ENCODE data around the gene ATP1A2. TPM values are rescaled to one million over a fixed set of nuclear protein-coding genes. Genes with fewer than 3 reads are reported as not detected.
"Not testable (repeated sequence)": the region's sequence is repeated elsewhere in the genome, so short reads cannot be mapped to it uniquely, and the experiment has no call there.

Gene ATP1A2
- total RNA-seq, 1 experiment from 2014 or later: 44.2 TPM

DNA sequence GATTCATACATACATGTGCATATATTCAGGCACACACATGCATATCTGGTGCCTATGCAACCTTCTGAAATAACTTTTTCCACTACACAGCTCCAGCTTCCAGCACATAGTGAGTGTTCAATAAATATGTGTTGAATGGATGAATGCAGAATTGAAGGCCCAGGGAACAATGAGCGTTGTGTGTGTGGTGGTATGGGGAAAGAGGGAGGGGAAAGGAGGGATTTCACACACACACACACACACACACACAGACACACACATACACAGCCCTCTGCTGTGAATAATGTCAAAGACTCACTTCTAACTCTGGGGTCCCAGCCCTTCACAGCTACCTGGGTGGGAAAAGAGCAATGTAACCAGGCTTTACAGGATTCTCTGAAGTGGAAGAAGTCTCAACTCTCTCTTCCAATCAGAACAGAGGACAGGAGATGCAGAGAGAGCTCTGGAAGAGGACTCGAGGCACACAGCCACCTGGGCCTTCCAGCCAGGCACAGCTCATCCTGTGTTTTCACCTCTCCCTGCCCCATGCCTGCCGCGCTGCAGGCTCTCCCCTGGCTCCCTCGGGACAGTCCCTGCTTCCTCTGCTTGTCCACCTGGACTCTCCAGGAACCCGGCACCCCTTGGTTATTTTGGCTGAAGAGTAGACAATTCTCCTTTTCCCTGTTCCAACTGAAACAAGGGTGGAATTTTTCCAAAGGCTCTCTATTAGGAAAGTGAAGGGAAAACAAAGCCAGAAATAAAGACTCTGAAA, 11.7 kb upstream of the ATP1A2 start:
- peaks cover 24% of the 10 kb centered on the region for H3K4me1 ChIP-seq
- H3K9me3 ChIP-seq (replicated peaks): no peaks in the 10 kb centered on the region
- no peak for DNase-seq
- no peak overlapping the region for H3K4me3 ChIP-seq
- no peaks in the 10 kb centered on the region for H3K27me3 ChIP-seq
- H3K36me3 ChIP-seq: no peaks in the 10 kb centered on the region
- H3K27ac ChIP-seq: no peak overlapping the region

GRCh38 chr1:160104486-160104885, 11.1 kb upstream of the ATP1A2 start:
- H3K4me1 ChIP-seq: peaks cover 31% of the 10 kb centered on the region
- no peaks in the 10 kb centered on the region for H3K9me3 ChIP-seq (replicated peaks)
- H3K27ac ChIP-seq: no peak overlapping the region
- H3K36me3 ChIP-seq: no peaks in the 10 kb centered on the region
- H3K4me3 ChIP-seq: no peak overlapping the region
- DNase-seq: no peak
- H3K27me3 ChIP-seq: no peaks in the 10 kb centered on the region

DNA sequence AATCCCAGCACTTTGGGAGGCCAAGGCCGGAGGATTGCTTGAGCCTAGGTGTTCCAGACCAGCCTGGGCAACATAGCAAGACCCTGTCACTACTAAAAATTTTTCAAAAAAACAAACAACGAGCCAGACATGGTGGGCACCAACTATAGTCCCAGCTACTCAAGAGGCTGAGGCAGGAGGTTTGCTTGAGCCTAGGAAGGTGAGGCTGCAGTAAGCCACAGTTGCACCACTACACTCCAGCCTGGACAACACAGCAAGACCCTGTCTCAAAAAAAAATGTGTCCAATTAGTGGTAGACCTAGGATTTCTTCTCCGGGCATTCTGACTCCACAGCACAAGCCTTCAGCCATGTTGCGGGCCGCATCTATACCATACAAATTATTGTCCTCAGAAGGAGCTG, 10.4 kb upstream of the ATP1A2 start:
- no peaks in the 10 kb centered on the region for H3K9me3 ChIP-seq (replicated peaks)
- H3K4me3 ChIP-seq: no peak overlapping the region
- H3K27ac ChIP-seq: no peak overlapping the region
- peaks cover 35% of the 10 kb centered on the region for H3K4me1 ChIP-seq
- no peak for DNase-seq
- H3K27me3 ChIP-seq: no peaks in the 10 kb centered on the region
- no peaks in the 10 kb centered on the region for H3K36me3 ChIP-seq

GRCh38 chr1:160107512-160107911, 8.0 kb upstream of the ATP1A2 start:
- Histone ChIP-seq H3K4me1 (peaks cover 26% of the 10 kb centered on the region), H3K27ac (no peak overlapping the region), H3K9me3 (replicated peaks) (no peaks in the 10 kb centered on the region), H3K27me3 (no peaks in the 10 kb centered on the region), H3K36me3 (no peaks in the 10 kb centered on the region), H3K4me3 (no peak overlapping the region)
- no peak for DNase-seq

DNA sequence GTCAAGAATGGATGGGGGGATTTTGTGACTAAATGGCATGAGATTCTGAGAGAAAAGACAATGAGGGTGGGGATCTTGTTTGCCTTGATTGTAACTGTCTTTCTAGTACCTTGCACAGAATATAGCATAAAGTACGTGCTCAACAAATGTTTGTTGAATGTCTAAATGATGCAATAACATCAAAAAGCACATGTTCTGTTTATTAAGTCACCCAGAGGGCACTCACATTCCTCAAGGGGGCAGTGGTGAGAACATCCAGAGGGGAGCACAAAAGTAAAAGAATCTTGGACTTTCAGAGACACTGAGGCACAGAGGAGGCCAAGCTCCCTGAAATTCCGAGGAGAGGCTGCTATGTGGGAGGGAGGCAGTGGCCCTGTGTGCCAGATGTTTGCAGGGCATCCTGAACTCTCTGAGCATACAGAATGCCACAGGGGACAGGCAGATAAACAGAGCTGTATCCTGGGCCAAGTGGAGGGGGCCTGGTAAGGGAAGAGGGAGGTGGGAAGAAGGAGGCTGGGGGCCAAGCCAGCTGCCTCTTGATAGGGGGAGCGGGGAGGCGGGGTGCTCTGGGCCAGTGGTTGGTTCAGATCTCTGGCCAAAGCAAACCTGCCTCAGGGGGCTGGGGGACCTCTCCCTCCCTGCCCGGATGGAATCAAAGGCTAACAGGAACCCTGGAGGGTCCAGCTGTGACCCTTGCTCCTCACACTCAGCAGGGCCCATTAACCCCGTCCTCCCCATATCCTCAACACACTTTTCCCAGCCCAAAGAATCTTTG, 6.5 kb upstream of the ATP1A2 start:
- DNase-seq: peak; percentile 52 to 64
- H3K4me1 ChIP-seq: peaks cover 19% of the 10 kb centered on the region

DNA sequence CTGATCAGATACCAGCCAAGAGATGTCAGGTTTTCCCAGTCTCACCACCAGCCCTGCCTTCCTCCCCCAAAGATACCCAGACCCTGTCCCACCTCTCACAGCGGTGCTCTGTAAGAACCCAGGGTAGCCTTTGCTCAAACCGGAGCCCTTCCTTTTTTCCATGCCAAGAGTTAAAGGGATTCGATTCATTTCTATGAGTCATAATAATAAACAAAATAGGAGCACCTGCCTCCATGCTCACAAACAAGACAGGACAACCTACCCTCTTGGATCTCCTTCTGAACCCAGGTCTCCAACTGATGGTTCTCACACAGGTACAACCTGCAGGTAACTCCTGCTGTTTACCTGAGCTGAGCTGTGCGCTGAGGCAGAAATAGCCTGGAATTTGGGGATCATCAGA, 5.9 kb upstream of the ATP1A2 start:
- no peak overlapping the region for H3K4me3 ChIP-seq
- DNase-seq: no peak
- peaks cover 25% of the 10 kb centered on the region for H3K4me1 ChIP-seq
- no peaks in the 10 kb centered on the region for H3K36me3 ChIP-seq
- H3K27ac ChIP-seq: no peak overlapping the region
- H3K9me3 ChIP-seq (replicated peaks): no peaks in the 10 kb centered on the region
- H3K27me3 ChIP-seq: no peaks in the 10 kb centered on the region

More for the DNA sequence above, 6.5 kb upstream of the ATP1A2 start:
- Histone ChIP-seq H3K4me3 (no peak overlapping the region), H3K27me3 (no peaks in the 10 kb centered on the region), H3K36me3 (no peaks in the 10 kb centered on the region), H3K27ac (no peak overlapping the region), H3K9me3 (replicated peaks) (no peaks in the 10 kb centered on the region)

GRCh38 chr1:160111462-160111861, 4.1 kb upstream of the ATP1A2 start:
- not testable (repeated sequence) for H3K27ac ChIP-seq; H3K4me3 ChIP-seq; H3K9me3 ChIP-seq (replicated peaks); H3K27me3 ChIP-seq; DNase-seq; H3K36me3 ChIP-seq
- peaks cover 33% of the 10 kb centered on the region for H3K4me1 ChIP-seq

GRCh38 chr1:160112357-160112756, 3.2 kb upstream of the ATP1A2 start:
- no peaks in the 10 kb centered on the region for H3K27me3 ChIP-seq
- no peaks in the 10 kb centered on the region for H3K36me3 ChIP-seq
- peaks cover 37% of the 10 kb centered on the region for H3K4me1 ChIP-seq
- H3K27ac ChIP-seq: no peak overlapping the region
- DNase-seq: no peak
- H3K9me3 ChIP-seq (replicated peaks): no peaks in the 10 kb centered on the region
- no peak overlapping the region for H3K4me3 ChIP-seq

- no peaks in the 10 kb centered on the region for H3K27me3 ChIP-seq
These were observed 2.2 kb upstream of the ATP1A2 start for GRCh38 chr1:160113407-160113806.

GRCh38 chr1:160114085-160114484, 1.5 kb upstream of the ATP1A2 start:
- H3K27ac ChIP-seq: no peak overlapping the region

More at GRCh38 chr1:160113407-160113806, 2.2 kb upstream of the ATP1A2 start:
- H3K4me1 ChIP-seq: peaks cover 39% of the 10 kb centered on the region
- H3K27ac ChIP-seq: no peak overlapping the region
- DNase-seq: no peak
- H3K36me3 ChIP-seq: peaks cover 1% of the 10 kb centered on the region; the same call in 1 of the 2 replicates
- H3K4me3 ChIP-seq: no peak overlapping the region
- no peaks in the 10 kb centered on the region for H3K9me3 ChIP-seq (replicated peaks)

DNA sequence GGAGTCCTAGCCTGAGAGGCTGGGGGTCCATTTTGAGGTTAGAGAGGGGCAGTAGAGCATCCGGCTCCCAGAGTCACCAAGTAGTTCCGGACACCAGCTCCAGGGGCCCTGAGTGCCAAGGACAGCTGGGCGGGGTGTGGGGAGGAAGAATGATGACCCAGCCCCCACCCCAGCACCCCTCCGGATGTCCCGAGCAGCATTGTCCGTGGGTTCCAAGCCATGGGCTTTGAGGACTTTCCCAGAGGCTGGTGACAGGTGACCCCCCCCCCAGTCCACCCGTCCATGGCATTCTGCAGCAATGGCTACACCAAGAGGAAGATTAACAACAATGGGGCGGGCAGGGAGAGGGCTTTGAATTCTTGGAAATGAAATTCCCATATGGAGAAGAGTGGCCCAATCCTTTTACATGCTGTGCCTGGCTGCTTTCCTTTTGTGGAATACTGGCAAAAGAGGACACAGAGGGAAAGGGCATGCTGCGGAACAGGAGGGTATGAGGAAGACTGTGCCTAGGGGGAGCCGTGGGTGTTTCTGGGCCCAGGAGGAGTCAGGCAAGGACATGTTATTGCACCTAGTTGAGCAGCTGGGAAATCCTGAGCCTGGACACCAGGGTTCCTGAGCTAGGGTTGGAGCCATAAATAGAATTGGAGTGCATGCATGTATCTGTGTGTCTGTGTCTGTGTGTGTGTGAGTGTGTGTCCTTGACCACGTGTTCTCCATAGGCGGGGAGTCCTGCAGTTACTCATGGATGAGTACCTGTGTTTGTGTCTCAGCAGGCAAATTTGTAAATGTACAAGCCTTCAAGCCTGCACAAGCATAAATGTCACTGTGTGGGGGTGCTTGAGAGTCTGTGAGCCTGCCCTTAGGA, 956 bp downstream of the ATP1A2 start:
- peak overlapping the region; percentile 76 for H3K27ac ChIP-seq
- H3K36me3 ChIP-seq: peaks cover 15% of the 10 kb centered on the region
- H3K9me3 ChIP-seq (replicated peaks): no peaks in the 10 kb centered on the region
- H3K4me3 ChIP-seq: peak overlapping the region; percentile 68
- DNase-seq: peak; percentile 69
- H3K4me1 ChIP-seq: peaks cover 32% of the 10 kb centered on the region
- no peaks in the 10 kb centered on the region for H3K27me3 ChIP-seq

More at GRCh38 chr1:160114085-160114484, 1.5 kb upstream of the ATP1A2 start:
- no peaks in the 10 kb centered on the region for H3K27me3 ChIP-seq
- peaks cover 5% of the 10 kb centered on the region; the same call in 1 of the 2 replicates for H3K36me3 ChIP-seq
- no peak for DNase-seq
- H3K4me3 ChIP-seq: no peak overlapping the region
- H3K9me3 ChIP-seq (replicated peaks): no peaks in the 10 kb centered on the region
- H3K4me1 ChIP-seq: peaks cover 34% of the 10 kb centered on the region

GRCh38 chr1:160117300-160117699, 1.7 kb downstream of the ATP1A2 start:
- no peaks in the 10 kb centered on the region for H3K27me3 ChIP-seq
- peak overlapping the region; percentile 76 for H3K27ac ChIP-seq
- H3K4me1 ChIP-seq: peaks cover 34% of the 10 kb centered on the region
- no peaks in the 10 kb centered on the region for H3K9me3 ChIP-seq (replicated peaks)
- peak overlapping the region; percentile 68 for H3K4me3 ChIP-seq
- DNase-seq: no peak
- H3K36me3 ChIP-seq: peaks cover 20% of the 10 kb centered on the region

- peak overlapping the region; percentile 68 for H3K4me3 ChIP-seq
These were observed 2.2 kb downstream of the ATP1A2 start for GRCh38 chr1:160117709-160118183.

GRCh38 chr1:160118928-160119327, 3.4 kb downstream of the ATP1A2 start:
- Histone ChIP-seq H3K9me3 (replicated peaks) (no peaks in the 10 kb centered on the region), H3K4me1 (peaks cover 37% of the 10 kb centered on the region), H3K27ac (no peak overlapping the region), H3K4me3 (no peak overlapping the region), H3K27me3 (no peaks in the 10 kb centered on the region), H3K36me3 (peaks cover 20% of the 10 kb centered on the region)
- DNase-seq: no peak

More at GRCh38 chr1:160117709-160118183, 2.2 kb downstream of the ATP1A2 start:
- H3K9me3 ChIP-seq (replicated peaks): no peaks in the 10 kb centered on the region
- peaks cover 34% of the 10 kb centered on the region for H3K4me1 ChIP-seq
- peaks cover 20% of the 10 kb centered on the region for H3K36me3 ChIP-seq
- DNase-seq: no peak
- H3K27ac ChIP-seq: no peak overlapping the region
- no peaks in the 10 kb centered on the region for H3K27me3 ChIP-seq

Measured in SJCRH30 (cell line).